T47D (cell line): ENCODE results near the gene CCNC.

Source experiments
- DNase-seq, 2 experiments: peaks; one replicate each; pipeline versions ENCODE4 v3.0.0 to v3.0.0-alpha.2; 2011 to 2012; ENCODE audit warnings: low read depth in 1 of 2, low spot score in 1 of 2
- JUND ChIP-seq: IDR thresholded peaks from 2 replicates; pipeline ENCODE4 v1.6.1; 2012; ENCODE audit warnings: low read depth
- in situ Hi-C: cut with HindIII; loops from 2 replicates; pipeline ENCODE4 v1.10.0; 2016; ENCODE audit warnings: low sequenced_read_pairs, low pct_unique_long_range_greater_than_20kb

CCNC gene

GRCh38 chr6:99501762-99502161 is 66.7 kb downstream of the CCNC start:
- no peak for DNase-seq
- in situ Hi-C loops = no loop called here
- TF ChIP-seq JUND = no peak

GRCh38 chr6:99498421-99498820 is 70.0 kb downstream of the CCNC start:
- TF ChIP-seq JUND = no peak
- no peak for DNase-seq
- in situ Hi-C loops = no loop called here

GRCh38 chr6:99495466-99495865 is 73.0 kb downstream of the CCNC start:
- TF ChIP-seq JUND = no peak
- DNase-seq = no peak
- in situ Hi-C loops = no loop called here
